Immature natural killer cell (primary cell): Measurements from ENCODE around the gene ITGA1. TPM values are rescaled to one million over a fixed set of nuclear protein-coding genes. Genes with fewer than 3 reads are reported as not detected.

Experiments
- DNase-seq, 3 donors: peaks; one replicate each; pipeline ENCODE4 v3.0.0; 2022; ENCODE audit warnings: mixed read lengths in 1 of 3
- H3K27ac Mint-ChIP-seq, 6 donors: one replicate each; pipeline ENCODE4 v1.8.0; 2020; ENCODE audit warnings: mixed read lengths in 6 of 6, mild to moderate bottlenecking in 5 of 6, inconsistent platforms in 4 of 6, moderate library complexity in 3 of 6
- H3K27me3 Mint-ChIP-seq, 3 donors: one replicate each; pipeline ENCODE4 v1.8.0; 2020 to 2021; ENCODE audit warnings: low read depth in 3 of 3, mild to moderate bottlenecking in 3 of 3, mixed read lengths in 3 of 3, moderate library complexity in 3 of 3, inconsistent platforms in 1 of 3
- H3K36me3 Mint-ChIP-seq, 3 donors: one replicate each; pipeline ENCODE4 v1.8.0; 2020; ENCODE audit warnings: mixed read lengths in 3 of 3, inconsistent platforms in 2 of 3, mild to moderate bottlenecking in 2 of 3
- H3K4me1 Mint-ChIP-seq, 2 donors: one replicate each; pipeline ENCODE4 v1.8.0; 2020; ENCODE audit warnings: inconsistent platforms in 2 of 2, mild to moderate bottlenecking in 2 of 2, mixed read lengths in 2 of 2, moderate library complexity in 1 of 2
- H3K4me3 Mint-ChIP-seq, 5 donors: one replicate each; pipeline ENCODE4 v1.8.0; 2020; ENCODE audit warnings: mild to moderate bottlenecking in 5 of 5, mixed read lengths in 5 of 5, inconsistent platforms in 3 of 5, moderate library complexity in 3 of 5
- H3K9me3 Mint-ChIP-seq, 6 donors: one replicate each; pipeline ENCODE4 v1.8.0; 2020; ENCODE audit warnings: mild to moderate bottlenecking in 6 of 6, mixed read lengths in 6 of 6, inconsistent platforms in 4 of 6, moderate library complexity in 3 of 6
- polyA plus RNA-seq, 3 donors: library from polyadenylated mRNA; unstranded; fragments of 300-500 nt; fragmentation: Illumina TruSeq; gene quantifications; one replicate each; pipeline ENCODE4 v1.2.3, GENCODE V29; 2021

The ITGA1 gene
- polyA plus RNA-seq, 3 donors from 2014 or later: 7.3 TPM; not detected in 2

- Mint-ChIP-seq H3K36me3 (peaks cover 0 to 6% (median 0%) of the 10 kb centered on the region in 3 donors), H3K27ac (peak overlapping the region; percentile 81 to 97 (median 90)), H3K4me1 (peaks cover 34 to 65% of the 10 kb centered on the region in 2 donors), H3K4me3 (peak overlapping the region; percentile 95 to 99 (median 96)), H3K27me3 (peaks cover 11 to 15% (median 12%) of the 10 kb centered on the region in 3 donors), H3K9me3 (no peaks in the 10 kb centered on the region)
- DNase-seq: no peak
Measured at GRCh38 chr5:52799358-52799982, 11.8 kb downstream of the ITGA1 start.

GRCh38 chr5:52799983-52800393, 12.3 kb downstream of the ITGA1 start:
- no peaks in the 10 kb centered on the region for H3K9me3 Mint-ChIP-seq

GRCh38 chr5:52800394-52801213, 12.9 kb downstream of the ITGA1 start:
- peaks cover 11 to 15% (median 12%) of the 10 kb centered on the region in 3 donors for H3K27me3 Mint-ChIP-seq
- peak overlapping the region; percentile 95 to 99 (median 96) for H3K4me3 Mint-ChIP-seq
- peaks cover 34 to 67% of the 10 kb centered on the region in 2 donors for H3K4me1 Mint-ChIP-seq
- H3K27ac Mint-ChIP-seq: peak overlapping the region; percentile 81 to 97 (median 90)
- H3K9me3 Mint-ChIP-seq: no peaks in the 10 kb centered on the region
- DNase-seq: peak; percentile 26 to 48 (median 40)
- peaks cover 5 to 14% (median 9%) of the 10 kb centered on the region in 3 donors for H3K36me3 Mint-ChIP-seq

More at GRCh38 chr5:52799983-52800393, 12.3 kb downstream of the ITGA1 start:
- Mint-ChIP-seq H3K4me1 (peaks cover 34 to 67% of the 10 kb centered on the region in 2 donors), H3K4me3 (peak overlapping the region; percentile 95 to 99 (median 96)), H3K27ac (peak overlapping the region; percentile 81 to 97 (median 90)), H3K36me3 (peaks cover under 1 to 11% (median 5%) of the 10 kb centered on the region in 3 donors), H3K27me3 (peaks cover 11 to 15% (median 12%) of the 10 kb centered on the region in 3 donors)
- DNase-seq: peak; percentile 91 to 93 (median 93)

- H3K36me3 Mint-ChIP-seq: peaks cover 5 to 14% (median 9%) of the 10 kb centered on the region in 3 donors
- H3K4me3 Mint-ChIP-seq: peak overlapping the region; percentile 95 to 99 (median 96)
- peak overlapping the region; percentile 30 to 97 (median 90) for H3K27ac Mint-ChIP-seq
- H3K9me3 Mint-ChIP-seq: no peaks in the 10 kb centered on the region
- H3K4me1 Mint-ChIP-seq: peaks cover 34 to 71% of the 10 kb centered on the region in 2 donors
- H3K27me3 Mint-ChIP-seq: peaks cover 11 to 15% (median 12%) of the 10 kb centered on the region in 3 donors
- no peak for DNase-seq
Measured at GRCh38 chr5:52801329-52801728, 13.6 kb downstream of the ITGA1 start.

- H3K4me1 Mint-ChIP-seq: peaks cover 34 to 71% of the 10 kb centered on the region in 2 donors
- H3K36me3 Mint-ChIP-seq: peaks cover 5 to 14% (median 9%) of the 10 kb centered on the region in 3 donors
- H3K4me3 Mint-ChIP-seq: peak overlapping the region in 1 of 5 donors; percentile 10
- H3K27ac Mint-ChIP-seq: no peak overlapping the region
- DNase-seq: no peak
- H3K27me3 Mint-ChIP-seq: peaks cover 9 to 15% (median 10%) of the 10 kb centered on the region in 3 donors
- H3K9me3 Mint-ChIP-seq: no peaks in the 10 kb centered on the region
Measured at GRCh38 chr5:52802272-52802973, 14.7 kb downstream of the ITGA1 start.

- no peak overlapping the region for H3K27ac Mint-ChIP-seq
- no peak for DNase-seq
- no peak overlapping the region for H3K4me3 Mint-ChIP-seq
- peaks cover 34 to 71% of the 10 kb centered on the region in 2 donors for H3K4me1 Mint-ChIP-seq
- H3K27me3 Mint-ChIP-seq: peaks cover 7 to 15% (median 9%) of the 10 kb centered on the region in 3 donors
- H3K9me3 Mint-ChIP-seq: no peaks in the 10 kb centered on the region
- peaks cover 5 to 14% (median 9%) of the 10 kb centered on the region in 3 donors for H3K36me3 Mint-ChIP-seq
Measured at GRCh38 chr5:52802974-52803336, 15.2 kb downstream of the ITGA1 start.

GRCh38 chr5:52804387-52804791, 16.7 kb downstream of the ITGA1 start:
- Mint-ChIP-seq H3K9me3 (no peaks in the 10 kb centered on the region), H3K27ac (no peak overlapping the region), H3K4me3 (no peak overlapping the region), H3K4me1 (peaks cover 22 to 56% of the 10 kb centered on the region in 2 donors), H3K36me3 (peaks cover 5 to 14% (median 9%) of the 10 kb centered on the region in 3 donors), H3K27me3 (peaks cover 7 to 10% (median 7%) of the 10 kb centered on the region in 3 donors)
- no peak for DNase-seq

- Mint-ChIP-seq H3K4me1 (peaks cover 18 to 50% of the 10 kb centered on the region in 2 donors), H3K27ac (no peak overlapping the region), H3K27me3 (peaks cover under 1 to 4% (median 1%) of the 10 kb centered on the region in 3 donors), H3K4me3 (no peak overlapping the region), H3K36me3 (peaks cover 5 to 12% (median 9%) of the 10 kb centered on the region in 3 donors), H3K9me3 (no peaks in the 10 kb centered on the region)
- no peak for DNase-seq
Measured at GRCh38 chr5:52804981-52805380, 17.3 kb downstream of the ITGA1 start.

GRCh38 chr5:52805615-52806014, 17.9 kb downstream of the ITGA1 start:
- Mint-ChIP-seq H3K27me3 (no peaks in the 10 kb centered on the region), H3K27ac (no peak overlapping the region), H3K4me1 (peaks cover 12 to 44% of the 10 kb centered on the region in 2 donors), H3K4me3 (no peak overlapping the region), H3K9me3 (no peaks in the 10 kb centered on the region), H3K36me3 (peaks cover 5 to 11% (median 9%) of the 10 kb centered on the region in 3 donors)
- no peak for DNase-seq

GRCh38 chr5:52807037-52807436, 19.3 kb downstream of the ITGA1 start:
- Mint-ChIP-seq H3K4me1 (peaks cover 0 to 30% of the 10 kb centered on the region in 2 donors), H3K27ac (no peak overlapping the region)
- no peak for DNase-seq

GRCh38 chr5:52807723-52808122, 20.0 kb downstream of the ITGA1 start:
- H3K27me3 Mint-ChIP-seq: no peaks in the 10 kb centered on the region
- no peaks in the 10 kb centered on the region for H3K9me3 Mint-ChIP-seq
- H3K36me3 Mint-ChIP-seq: peaks cover 5 to 11% (median 9%) of the 10 kb centered on the region in 3 donors
- no peak overlapping the region for H3K27ac Mint-ChIP-seq
- no peak overlapping the region for H3K4me3 Mint-ChIP-seq
- peaks cover 0 to 23% of the 10 kb centered on the region in 2 donors for H3K4me1 Mint-ChIP-seq
- DNase-seq: no peak

More at GRCh38 chr5:52807037-52807436, 19.3 kb downstream of the ITGA1 start:
- no peaks in the 10 kb centered on the region for H3K27me3 Mint-ChIP-seq
- H3K9me3 Mint-ChIP-seq: no peaks in the 10 kb centered on the region
- H3K4me3 Mint-ChIP-seq: no peak overlapping the region
- H3K36me3 Mint-ChIP-seq: peaks cover 5 to 11% (median 9%) of the 10 kb centered on the region in 3 donors

- Mint-ChIP-seq H3K36me3 (peaks cover 5 to 11% (median 9%) of the 10 kb centered on the region in 3 donors), H3K4me3 (no peak overlapping the region), H3K9me3 (no peaks in the 10 kb centered on the region), H3K27ac (no peak overlapping the region), H3K27me3 (no peaks in the 10 kb centered on the region), H3K4me1 (peaks cover 0 to 16% of the 10 kb centered on the region in 2 donors)
- no peak for DNase-seq
Measured at GRCh38 chr5:52808316-52808901, 20.7 kb downstream of the ITGA1 start.

GRCh38 chr5:52809884-52810283, 22.2 kb downstream of the ITGA1 start:
- no peak for DNase-seq
- H3K36me3 Mint-ChIP-seq: peaks cover 5% of the 10 kb centered on the region in 3 donors
- no peaks in the 10 kb centered on the region for H3K9me3 Mint-ChIP-seq
- H3K27ac Mint-ChIP-seq: no peak overlapping the region
- H3K4me3 Mint-ChIP-seq: no peak overlapping the region
- H3K4me1 Mint-ChIP-seq: peaks cover 0 to 4% of the 10 kb centered on the region in 2 donors
- no peaks in the 10 kb centered on the region for H3K27me3 Mint-ChIP-seq
